ENCODE data around the gene GREB1L. TPM values are rescaled to one million over a fixed set of nuclear protein-coding genes. Genes with fewer than 3 reads are reported as not detected.

GREB1L gene
- total and polyA plus RNA-seq, 2 donors from 2014 or later: 0.79 TPM; not detected in 1

DNA sequence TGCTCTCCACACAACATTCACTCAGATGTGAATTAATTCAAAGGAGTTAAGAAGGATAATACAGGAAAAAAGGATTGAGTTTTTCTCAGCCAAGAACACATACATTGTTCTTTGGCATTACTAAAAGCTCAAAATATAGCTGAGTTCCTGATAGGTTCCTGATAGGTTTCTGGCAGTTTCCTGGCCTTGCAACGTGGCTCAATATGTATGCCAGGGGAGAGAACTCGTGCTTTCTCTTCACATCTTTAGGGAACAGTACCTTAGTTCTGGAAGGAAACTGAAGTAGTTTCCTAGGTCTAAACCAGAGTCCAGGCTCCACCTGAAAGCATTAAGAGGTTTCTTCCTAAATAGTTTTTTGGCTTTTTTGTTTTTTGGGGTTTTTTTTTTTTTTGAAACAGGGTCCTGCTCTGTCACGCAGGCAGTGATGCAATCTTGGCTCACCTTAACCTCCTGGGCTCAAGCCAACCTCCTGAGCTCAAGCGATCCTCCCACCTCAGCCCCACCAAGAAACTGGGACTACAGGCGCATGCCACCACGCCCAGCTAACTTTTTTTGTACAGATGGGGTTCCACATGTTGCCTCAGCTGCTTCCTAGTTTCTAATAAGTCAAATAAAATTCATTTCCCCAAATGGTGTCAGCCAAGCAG, 315.7 kb downstream of the GREB1L start:
- DNase-seq (no peak), FAIRE-seq (no peak)
- Histone ChIP-seq H3K36me3 (ENCODE audit: control insufficient read depth in 2 of 3, insufficient read depth in 3 of 3, low read length in 3 of 3) (peaks cover 2 to 10% (median 4%) of the 10 kb centered on the region in 3 donors), H3K9ac (ENCODE audit: low read length in 3 of 3) (no peak overlapping the region), H3K4me1 (ENCODE audit: control insufficient read depth in 2 of 3, insufficient read depth in 2 of 3, low read depth in 1 of 3, low read length in 3 of 3) (no peaks in the 10 kb centered on the region), H3K4me3 (ENCODE audit: low read length in 3 of 3) (no peak overlapping the region), H3K9me3 (ENCODE audit: control insufficient read depth in 2 of 3, insufficient read depth in 1 of 3, low read length in 3 of 3) (no peaks in the 10 kb centered on the region), H3K27me3 (ENCODE audit: control insufficient read depth, insufficient read depth, low read length) (no peaks in the 10 kb centered on the region), H3K27ac (ENCODE audit: low read depth in 2 of 2, low read length in 2 of 2) (no peak overlapping the region)
- TF ChIP-seq, protein P1, sequence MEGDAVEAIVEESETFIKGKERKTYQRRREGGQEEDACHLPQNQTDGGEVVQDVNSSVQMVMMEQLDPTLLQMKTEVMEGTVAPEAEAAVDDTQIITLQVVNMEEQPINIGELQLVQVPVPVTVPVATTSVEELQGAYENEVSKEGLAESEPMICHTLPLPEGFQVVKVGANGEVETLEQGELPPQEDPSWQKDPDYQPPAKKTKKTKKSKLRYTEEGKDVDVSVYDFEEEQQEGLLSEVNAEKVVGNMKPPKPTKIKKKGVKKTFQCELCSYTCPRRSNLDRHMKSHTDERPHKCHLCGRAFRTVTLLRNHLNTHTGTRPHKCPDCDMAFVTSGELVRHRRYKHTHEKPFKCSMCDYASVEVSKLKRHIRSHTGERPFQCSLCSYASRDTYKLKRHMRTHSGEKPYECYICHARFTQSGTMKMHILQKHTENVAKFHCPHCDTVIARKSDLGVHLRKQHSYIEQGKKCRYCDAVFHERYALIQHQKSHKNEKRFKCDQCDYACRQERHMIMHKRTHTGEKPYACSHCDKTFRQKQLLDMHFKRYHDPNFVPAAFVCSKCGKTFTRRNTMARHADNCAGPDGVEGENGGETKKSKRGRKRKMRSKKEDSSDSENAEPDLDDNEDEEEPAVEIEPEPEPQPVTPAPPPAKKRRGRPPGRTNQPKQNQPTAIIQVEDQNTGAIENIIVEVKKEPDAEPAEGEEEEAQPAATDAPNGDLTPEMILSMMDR (IDR thresholded peaks at IDR 0.05; ENCODE audit: borderline replicate concordance, extremely low read depth, insufficient read depth): no peak
- intact Hi-C loops (cut with DNase I): no loop called here

DNA sequence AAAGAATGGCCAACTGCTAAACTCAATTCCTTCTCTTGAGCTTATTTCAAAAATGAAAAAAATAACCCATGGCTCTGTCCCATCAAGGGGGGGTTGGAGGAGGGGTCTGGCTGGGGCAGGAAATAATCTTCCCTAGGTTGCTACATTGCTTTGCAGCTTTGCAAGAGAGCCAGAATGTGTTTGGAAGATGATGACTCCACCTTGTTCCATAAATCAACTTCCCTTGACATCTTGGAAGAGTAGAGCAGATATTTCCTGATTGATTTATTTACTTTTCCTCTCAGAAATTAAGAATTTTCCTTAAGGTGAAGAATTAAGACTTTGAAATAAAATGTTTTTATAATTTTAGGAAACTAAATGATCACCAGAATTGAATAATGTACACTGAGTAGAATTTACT, 317.2 kb downstream of the GREB1L start:
- no peaks in the 10 kb centered on the region for H3K27me3 ChIP-seq (ENCODE audit: control insufficient read depth, insufficient read depth, low read length)
- H3K9ac ChIP-seq (ENCODE audit: low read length in 3 of 3): no peak overlapping the region
- intact Hi-C loops (cut with DNase I): no loop called here
- no peak overlapping the region for H3K4me3 ChIP-seq (ENCODE audit: low read length in 3 of 3)
- no peaks in the 10 kb centered on the region for H3K4me1 ChIP-seq (ENCODE audit: control insufficient read depth in 2 of 3, insufficient read depth in 2 of 3, low read depth in 1 of 3, low read length in 3 of 3)
- H3K27ac ChIP-seq (ENCODE audit: low read depth in 2 of 2, low read length in 2 of 2): no peak overlapping the region
- TF ChIP-seq, protein P1 (IDR thresholded peaks at IDR 0.05; ENCODE audit: borderline replicate concordance, extremely low read depth, insufficient read depth): no peak
- peaks cover 2 to 12% (median 4%) of the 10 kb centered on the region in 3 donors for H3K36me3 ChIP-seq (ENCODE audit: control insufficient read depth in 2 of 3, insufficient read depth in 3 of 3, low read length in 3 of 3)
- H3K9me3 ChIP-seq (ENCODE audit: control insufficient read depth in 2 of 3, insufficient read depth in 1 of 3, low read length in 3 of 3): no peaks in the 10 kb centered on the region
- DNase-seq (no peak), FAIRE-seq (no peak)

DNA sequence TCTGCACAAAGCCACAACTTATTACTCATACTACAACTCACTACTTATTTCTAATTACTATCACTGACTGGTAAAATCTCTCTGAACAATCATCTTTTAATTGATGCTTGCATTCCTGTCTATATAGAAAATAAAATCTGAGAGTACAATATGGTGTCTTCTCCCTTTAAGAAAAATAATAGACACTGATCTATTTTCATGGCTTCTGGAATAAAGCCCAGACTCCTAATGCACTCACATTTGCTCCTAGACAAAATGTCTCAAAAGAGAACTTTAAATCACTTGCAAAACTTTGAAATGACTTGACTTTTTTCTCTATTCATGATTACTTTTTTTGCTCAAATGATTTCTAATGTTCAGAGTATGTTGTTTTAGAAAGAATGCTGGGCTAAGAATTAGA, 329.7 kb downstream of the GREB1L start:
- H3K36me3 ChIP-seq (ENCODE audit: control insufficient read depth in 2 of 3, insufficient read depth in 3 of 3, low read length in 3 of 3): peaks cover 4 to 15% (median 4%) of the 10 kb centered on the region in 3 donors
- no peak overlapping the region for H3K27ac ChIP-seq (ENCODE audit: low read depth in 2 of 2, low read length in 2 of 2)
- DNase-seq (peak in 1 of 5 donors; percentile 3), FAIRE-seq (no peak)
- H3K27me3 ChIP-seq (ENCODE audit: control insufficient read depth, insufficient read depth, low read length): no peaks in the 10 kb centered on the region
- intact Hi-C loops (cut with DNase I): no loop called here
- no peak overlapping the region for H3K9ac ChIP-seq (ENCODE audit: low read length in 3 of 3)
- H3K9me3 ChIP-seq (ENCODE audit: control insufficient read depth in 2 of 3, insufficient read depth in 1 of 3, low read length in 3 of 3): no peaks in the 10 kb centered on the region
- H3K4me1 ChIP-seq (ENCODE audit: control insufficient read depth in 2 of 3, insufficient read depth in 2 of 3, low read depth in 1 of 3, low read length in 3 of 3): no peaks in the 10 kb centered on the region
- H3K4me3 ChIP-seq (ENCODE audit: low read length in 3 of 3): no peak overlapping the region
- TF ChIP-seq, protein P1 (IDR thresholded peaks at IDR 0.05; ENCODE audit: borderline replicate concordance, extremely low read depth, insufficient read depth): no peak

Other genes with a start within 250 kb of the GREB1L start
- gene ROCK1, start 130.4 kb upstream of the GREB1L start, total RNA-seq: 56.5 TPM
- 10.5 TPM for gene ROCK1, start 130.4 kb upstream of the GREB1L start, polyA plus RNA-seq (ENCODE audit: insufficient read depth, low read depth, low replicate concordance)